H7 (cell line): ENCODE data around the gene TMEM130. TPM values are rescaled to one million over a fixed set of nuclear protein-coding genes. Genes with fewer than 3 reads are reported as not detected.

Experiments used
- DNase-seq: peaks from one replicate; pipeline ENCODE4 v3.0.0; 2012
- H3K27me3 ChIP-seq: 2 replicates; pipeline ENCODE4 v1.6.0; 2011; ENCODE audit warnings: mild to moderate bottlenecking, low read length; ENCODE audit not compliant: control insufficient read depth, insufficient read depth
- H3K36me3 ChIP-seq: replicated peaks from 2 replicates; pipeline ENCODE4 v1.5.1; 2011; ENCODE audit warnings: low read length; ENCODE audit not compliant: control insufficient read depth, insufficient read depth
- H3K4me3 ChIP-seq: 2 replicates; pipeline ENCODE4 v1.5.1; 2011; ENCODE audit warnings: low read depth, mild to moderate bottlenecking, control low read depth, low read length, moderate library complexity; ENCODE audit not compliant: insufficient read depth
- total RNA-seq: library from RNA; depleted of rRNA; stranded (reverse); fragments of >200 nt; shearing (Covaris generic); gene quantifications from 2 replicates; pipeline ENCODE4 v1.2.3, GENCODE V29; 2014

Gene TMEM130
- total RNA-seq, 1 experiment from 2014 or later, result 0.24 TPM

GRCh38 chr7:98841179-98841997, 28.4 kb downstream of the TMEM130 start:
- peak; percentile 91 for DNase-seq
- Histone ChIP-seq H3K27me3 (no peaks in the 10 kb centered on the region), H3K4me3 (no peak overlapping the region), H3K36me3 (no peaks in the 10 kb centered on the region)

DNA sequence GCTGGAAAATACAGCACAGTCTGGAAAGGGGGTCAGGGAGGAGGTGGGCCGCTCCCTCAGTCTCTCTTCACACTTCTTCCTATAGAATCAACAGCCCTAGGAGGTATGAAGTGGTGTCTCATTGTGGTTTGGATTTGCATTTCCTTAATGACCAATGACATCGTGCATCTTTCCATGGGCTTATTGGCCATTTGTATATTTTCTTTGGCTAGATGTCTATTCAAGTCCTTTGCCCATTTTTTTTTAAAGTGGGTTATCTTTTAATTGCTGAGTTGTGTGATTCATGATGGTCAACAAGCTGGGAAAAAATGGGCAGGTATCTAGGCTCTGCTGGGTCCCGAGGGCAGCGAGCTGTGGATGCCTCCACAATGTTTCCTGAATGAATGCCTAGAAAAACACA, 29.1 kb downstream of the TMEM130 start:
- Histone ChIP-seq H3K27me3 (no peaks in the 10 kb centered on the region), H3K36me3 (no peaks in the 10 kb centered on the region), H3K4me3 (no peak overlapping the region)
- DNase-seq, result no peak

GRCh38 chr7:98840096-98840495, 29.7 kb downstream of the TMEM130 start:
- no peak for DNase-seq
- H3K27me3 ChIP-seq, result no peaks in the 10 kb centered on the region
- no peaks in the 10 kb centered on the region for H3K36me3 ChIP-seq
- H3K4me3 ChIP-seq, result no peak overlapping the region

GRCh38 chr7:98837630-98837972, 32.2 kb downstream of the TMEM130 start:
- H3K4me3 ChIP-seq, result no peak overlapping the region
- DNase-seq, result no peak
- H3K27me3 ChIP-seq, result no peaks in the 10 kb centered on the region
- H3K36me3 ChIP-seq, result no peaks in the 10 kb centered on the region

- H3K4me3 ChIP-seq, result no peak overlapping the region
- no peaks in the 10 kb centered on the region for H3K27me3 ChIP-seq
- H3K36me3 ChIP-seq, result no peaks in the 10 kb centered on the region
- peak; percentile 89 for DNase-seq
These were observed 32.8 kb downstream of the TMEM130 start for GRCh38 chr7:98836811-98837629.

DNA sequence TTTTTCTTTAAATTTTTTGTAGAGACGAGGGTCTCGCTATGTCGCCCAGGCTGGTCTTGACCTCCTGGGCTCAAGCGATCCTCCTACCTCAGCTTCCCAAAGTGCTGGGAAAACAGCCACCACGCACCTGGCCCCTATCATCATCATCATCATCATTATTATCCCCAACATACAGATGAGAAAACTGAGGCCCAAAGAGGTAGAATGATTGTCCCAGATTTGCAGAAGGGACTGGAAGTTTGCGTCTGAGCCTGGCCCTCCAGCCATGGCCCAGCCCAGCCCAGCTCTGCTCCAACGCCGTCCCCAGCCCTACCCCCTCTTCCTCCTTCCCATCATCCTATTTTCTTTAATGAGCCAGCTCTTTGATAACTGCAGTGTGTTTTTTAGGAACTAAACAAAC, 34.9 kb downstream of the TMEM130 start:
- no peak overlapping the region for H3K4me3 ChIP-seq

DNA sequence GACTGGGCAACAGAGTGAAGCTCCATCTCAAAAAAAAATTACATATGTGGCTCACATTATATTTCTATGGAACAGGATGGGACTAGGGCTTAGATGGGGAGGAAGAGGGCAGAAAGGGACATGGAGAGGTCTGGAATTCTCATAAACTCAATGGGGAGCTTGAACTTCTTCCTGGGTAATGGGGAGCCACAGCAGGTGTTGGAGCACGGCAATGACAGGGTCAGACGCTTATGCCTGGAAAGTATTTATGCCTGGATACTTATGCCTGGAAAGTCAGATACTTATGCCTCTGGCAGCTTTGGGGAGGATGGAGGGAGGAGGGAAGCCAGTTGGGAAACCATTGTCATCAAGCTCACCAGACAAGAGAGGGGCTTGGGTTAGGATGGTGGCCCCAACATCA, 36.8 kb downstream of the TMEM130 start:
- no peak for DNase-seq
- Histone ChIP-seq H3K4me3 (no peak overlapping the region), H3K27me3 (no peaks in the 10 kb centered on the region), H3K36me3 (no peaks in the 10 kb centered on the region)

More for the DNA sequence above, 34.9 kb downstream of the TMEM130 start:
- no peak for DNase-seq
- H3K36me3 ChIP-seq, result no peaks in the 10 kb centered on the region
- H3K27me3 ChIP-seq, result no peaks in the 10 kb centered on the region

DNA sequence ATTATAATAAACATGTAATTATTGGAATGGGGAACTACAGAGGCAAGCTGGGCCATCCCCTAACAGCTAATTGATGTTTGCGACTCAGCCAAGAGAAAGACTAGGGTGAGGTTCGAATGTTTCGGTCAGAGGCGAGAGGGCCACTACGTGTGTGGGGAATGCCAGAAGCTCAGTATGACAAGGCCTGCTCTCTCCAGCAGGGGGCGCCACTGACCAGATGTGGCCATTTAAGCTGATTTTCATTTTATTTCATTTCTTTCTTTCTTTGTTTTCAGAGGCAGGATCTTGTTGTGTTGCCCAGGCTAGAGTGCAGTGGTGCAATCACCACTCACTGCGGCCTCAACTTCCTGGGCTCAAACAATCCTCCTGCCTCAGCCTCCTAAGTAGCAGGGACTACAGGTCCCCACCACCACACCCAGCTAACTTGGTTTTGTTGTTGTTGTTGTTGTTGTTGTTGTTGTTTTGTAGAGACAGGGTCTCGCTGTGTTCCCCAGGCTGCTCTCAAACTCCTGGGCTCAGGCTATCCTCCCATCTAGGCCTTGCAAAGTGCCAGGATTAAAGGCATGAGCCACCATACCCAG, 38.1 kb downstream of the TMEM130 start:
- Histone ChIP-seq H3K4me3 (no peak overlapping the region), H3K36me3 (no peaks in the 10 kb centered on the region), H3K27me3 (no peaks in the 10 kb centered on the region)
- DNase-seq, result peak; percentile 73

DNA sequence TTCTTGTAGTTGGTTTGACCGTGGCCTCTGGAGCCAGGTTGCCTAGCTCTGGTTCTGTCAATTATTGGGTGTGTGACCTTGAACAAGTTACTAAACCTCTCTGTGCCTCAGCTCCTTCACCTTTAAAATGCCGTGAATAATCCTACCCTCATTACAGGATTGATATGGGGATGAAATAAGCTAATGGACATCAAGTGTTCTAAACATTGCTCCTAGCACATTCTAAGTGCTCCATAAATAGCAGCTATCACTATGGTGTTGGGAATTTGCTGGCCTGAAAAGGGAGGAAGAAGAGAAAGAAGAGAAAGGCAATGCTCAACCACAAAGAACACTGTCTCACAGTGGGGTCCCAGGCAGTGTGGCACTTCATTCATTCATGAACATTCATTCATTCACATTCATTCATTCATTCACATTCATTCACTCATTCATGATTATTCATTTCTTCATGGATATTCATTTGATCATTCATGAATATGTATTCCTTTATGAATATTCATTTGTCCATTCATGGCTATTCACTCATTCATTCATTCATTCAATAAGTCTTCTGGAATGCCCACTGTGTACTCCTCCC, 38.8 kb downstream of the TMEM130 start:
- H3K36me3 ChIP-seq, result no peaks in the 10 kb centered on the region
- DNase-seq, result no peak
- H3K27me3 ChIP-seq, result no peaks in the 10 kb centered on the region
- H3K4me3 ChIP-seq, result no peak overlapping the region

DNA sequence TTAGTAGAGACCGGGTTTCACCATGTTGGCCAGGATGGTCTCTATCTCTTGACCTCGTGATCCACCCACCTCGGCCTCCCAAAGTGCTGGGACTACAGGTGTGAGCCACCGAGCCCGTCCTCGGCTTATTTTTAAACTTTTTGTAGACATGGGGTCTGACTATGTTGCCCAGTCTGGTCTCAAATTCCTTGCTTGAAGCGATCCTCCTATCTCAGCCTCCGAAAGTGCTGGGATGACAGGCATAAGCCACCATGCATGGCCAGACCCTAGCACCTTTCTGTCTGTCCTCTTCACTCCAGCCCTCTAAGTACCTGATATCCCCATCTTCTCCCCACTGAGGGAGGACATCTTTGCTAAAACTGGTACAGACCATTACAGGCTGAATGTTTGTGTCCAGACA, 41.4 kb downstream of the TMEM130 start:
- DNase-seq, result no peak

GRCh38 chr7:98827258-98827657, 42.6 kb downstream of the TMEM130 start:
- DNase-seq, result no peak
- no peak overlapping the region for H3K4me3 ChIP-seq
- H3K36me3 ChIP-seq, result no peaks in the 10 kb centered on the region
- H3K27me3 ChIP-seq, result no peaks in the 10 kb centered on the region

More for the DNA sequence above, 41.4 kb downstream of the TMEM130 start:
- H3K36me3 ChIP-seq, result no peaks in the 10 kb centered on the region
- H3K4me3 ChIP-seq, result no peak overlapping the region
- no peaks in the 10 kb centered on the region for H3K27me3 ChIP-seq

- DNase-seq, result peak; percentile 65
- no peak overlapping the region for H3K4me3 ChIP-seq
- H3K36me3 ChIP-seq, result no peaks in the 10 kb centered on the region
- H3K27me3 ChIP-seq, result no peaks in the 10 kb centered on the region
These were observed 43.0 kb downstream of the TMEM130 start for GRCh38 chr7:98826811-98827231.

DNA sequence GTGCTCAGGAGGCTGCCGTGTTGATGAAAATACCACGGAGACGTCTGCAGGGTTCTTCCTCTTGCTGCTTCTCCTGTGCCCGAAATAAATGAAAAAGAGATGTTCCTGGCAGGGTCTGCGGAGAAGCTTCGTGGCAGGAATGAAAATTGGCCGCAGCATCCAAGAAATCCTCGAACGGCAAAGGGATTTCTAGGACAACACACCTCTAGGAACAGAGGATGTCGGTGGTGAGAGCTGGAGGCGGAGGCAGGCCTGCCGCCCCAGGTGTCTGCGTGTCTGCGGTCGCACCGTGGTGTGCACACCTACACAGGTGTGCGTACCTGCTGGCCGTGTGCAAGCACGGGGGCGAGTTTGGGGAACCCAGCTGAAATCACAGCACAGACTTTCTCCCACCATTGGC, 43.4 kb downstream of the TMEM130 start:
- no peaks in the 10 kb centered on the region for H3K27me3 ChIP-seq

GRCh38 chr7:98823226-98823625, 46.6 kb downstream of the TMEM130 start:
- H3K4me3 ChIP-seq, result no peak overlapping the region
- no peak for DNase-seq
- H3K27me3 ChIP-seq, result no peaks in the 10 kb centered on the region; the same call in 1 of the 2 replicates
- H3K36me3 ChIP-seq, result no peaks in the 10 kb centered on the region

More for the DNA sequence above, 43.4 kb downstream of the TMEM130 start:
- H3K4me3 ChIP-seq, result no peak overlapping the region
- DNase-seq, result no peak
- H3K36me3 ChIP-seq, result no peaks in the 10 kb centered on the region
